HCT116 (cell line): Measurements from ENCODE around the gene TNNT2. TPM values are rescaled to one million over a fixed set of nuclear protein-coding genes. Genes with fewer than 3 reads are reported as not detected.

Experiments used
- ATAC-seq: fragments of 200-7000 bp; cut with Tn5 transposase; 2 replicates; pipeline ENCODE4 v1.9.1; 2020; ENCODE audit warnings: mild to moderate bottlenecking, moderate library complexity
- BruUV-seq: library from RNA; stranded (reverse); fragments of 400-500 nt; replicated peaks from 2 replicates; lab custom pipeline; 2021; lab: Mats Ljungman, UMichigan
- CTCF ChIA-PET: fragments of 300-600 bp; sonication (Branson Sonifier 250); formaldehyde crosslinking; loops from one replicate; lab custom pipeline; 2021; ENCODE audit warnings: antibody characterized with exemption; lab: Charles Lee
- POLR2A ChIA-PET: fragments of 300-600, 350-600 bp; sonication (Branson Sonifier 250); formaldehyde crosslinking; loops from one replicate; lab custom pipeline; 2021; ENCODE audit warnings: antibody characterized with exemption; lab: Charles Lee
- RAD21 ChIA-PET, 2 experiments: fragments of 300-600 bp; sonication (Branson Sonifier 250); formaldehyde crosslinking; loops; one replicate each; lab custom pipeline; 2023; ENCODE audit warnings: low total read pairs in 2 of 2; ENCODE audit not compliant: uncharacterized antibody in 2 of 2, unreplicated experiment in 2 of 2, low non-redundant PET in 1 of 2; lab: Charles Lee
- DNase-seq: peaks from one replicate; pipeline ENCODE4 v3.0.0-alpha.2; 2010; ENCODE audit warnings: low read depth, low spot score
- H2AFZ ChIP-seq: fragments of 200-600 bp; shearing (Covaris generic), sonication (generic); 2 replicates; pipeline ENCODE4 v1.6.1; 2017; ENCODE audit warnings: low read depth, mixed run types, mixed read lengths, antibody characterized with exemption, low read length; ENCODE audit not compliant: poor library complexity, severe bottlenecking
- H3K27ac ChIP-seq: 2 replicates; pipeline ENCODE4 v1.5.1; 2012; ENCODE audit warnings: low read depth, low read length
- H3K27me3 ChIP-seq: fragments of 200-600 bp; sonication (generic); 2 replicates; pipeline ENCODE4 v1.6.1; 2016; ENCODE audit warnings: mixed run types, low read length, mixed read lengths; ENCODE audit not compliant: insufficient read depth
- H3K36me3 ChIP-seq, 2 experiments: fragments of 200-500 bp in 1 of 2; fragments of 200-600 bp in 1 of 2; sonication (Bioruptor generic) in 1 of 2; sonication (generic) in 1 of 2; 2 replicates each; pipeline versions ENCODE4 v1.5.1 to v1.6.1; 2014 to 2016; ENCODE audit warnings: low read length in 2 of 2, inconsistent platforms in 1 of 2, mixed read lengths in 1 of 2, mixed run types in 1 of 2; ENCODE audit not compliant: insufficient read depth in 2 of 2, control insufficient read depth in 1 of 2
- H3K4me1 ChIP-seq, 2 experiments: fragments of 200-600 bp in 1 of 2; sonication (generic) in 1 of 2; 2 replicates each; pipeline versions ENCODE4 v1.5.1 to v1.6.1; 2012 to 2017; ENCODE audit warnings: low read length in 2 of 2, inconsistent platforms in 1 of 2, mild to moderate bottlenecking in 1 of 2, mixed read lengths in 1 of 2, mixed run types in 1 of 2, moderate library complexity in 1 of 2; ENCODE audit not compliant: insufficient read depth in 2 of 2, control insufficient read depth in 1 of 2
- H3K4me2 ChIP-seq: fragments of 200-600 bp; sonication (generic); 2 replicates; pipeline ENCODE4 v1.6.1; 2017; ENCODE audit warnings: mixed run types, low read length, mixed read lengths
- H3K4me3 ChIP-seq, 2 experiments: fragments of 200-600 bp in 1 of 2; sonication (generic) in 1 of 2; replicated peaks in 1 of 2; 2 replicates each; pipeline ENCODE4 v1.5.1; 2011 to 2016; ENCODE audit warnings: low read length in 2 of 2, control low read depth in 1 of 2, low read depth in 1 of 2, mild to moderate bottlenecking in 1 of 2, mixed read lengths in 1 of 2, mixed run types in 1 of 2
- H3K79me2 ChIP-seq: fragments of 200-600 bp; sonication (generic); 2 replicates; pipeline ENCODE4 v1.6.1; 2017; ENCODE audit warnings: mild to moderate bottlenecking, mixed run types, low read length, moderate library complexity, mixed read lengths; ENCODE audit not compliant: insufficient read depth
- H3K9ac ChIP-seq: fragments of 200-600 bp; sonication (generic); 2 replicates; pipeline ENCODE4 v1.6.1; 2016; ENCODE audit warnings: low read length, mixed read lengths
- H3K9me2 ChIP-seq: fragments of 200-600 bp; sonication (generic), shearing (Covaris generic); 2 replicates; pipeline ENCODE4 v1.6.1; 2017; ENCODE audit warnings: mixed run types, mild to moderate bottlenecking, moderate library complexity; ENCODE audit not compliant: insufficient read depth
- H3K9me3 ChIP-seq, 2 experiments: fragments of 200-500 bp in 1 of 2; fragments of 200-600 bp in 1 of 2; sonication (Bioruptor generic) in 1 of 2; sonication (generic) in 1 of 2; 2 replicates each; pipeline ENCODE4 v1.6.1; 2014 to 2017; ENCODE audit warnings: low read length in 2 of 2, mixed read lengths in 2 of 2, inconsistent platforms in 1 of 2, low read depth in 1 of 2, mild to moderate bottlenecking in 1 of 2, mixed run types in 1 of 2, moderate library complexity in 1 of 2; ENCODE audit not compliant: control insufficient read depth in 1 of 2, insufficient read depth in 1 of 2
- H4K20me1 ChIP-seq: fragments of 200-600 bp; sonication (generic), shearing (Covaris generic); 2 replicates; pipeline ENCODE4 v1.6.1; 2017; ENCODE audit warnings: mixed run types, mild to moderate bottlenecking, moderate library complexity; ENCODE audit not compliant: insufficient read depth
- EZH2phosphoT487 ChIP-seq: fragments of 200-600 bp; IDR thresholded peaks from 2 replicates; pipeline ENCODE4 v1.6.1; 2018; ENCODE audit warnings: antibody characterized with exemption, borderline replicate concordance
- FOSL1 ChIP-seq: IDR thresholded peaks from 2 replicates; pipeline ENCODE4 v1.6.1; 2012; ENCODE audit warnings: low read depth
- JUND ChIP-seq: IDR thresholded peaks from 2 replicates; pipeline ENCODE4 v1.6.1; 2012
- MAX ChIP-seq: IDR thresholded peaks from 2 replicates; pipeline ENCODE4 v1.6.1; 2012
- POLR2A ChIP-seq: IDR thresholded peaks from 2 replicates; pipeline ENCODE4 v1.7.0; 2011; ENCODE audit warnings: borderline replicate concordance; ENCODE audit not compliant: insufficient read depth, insufficient read length; ENCODE audit errors: extremely low read depth
- RAD21 ChIP-seq: IDR thresholded peaks from 2 replicates; pipeline ENCODE4 v1.6.1; 2012; ENCODE audit warnings: low read depth, mild to moderate bottlenecking
- REST ChIP-seq: IDR thresholded peaks from 2 replicates; pipeline ENCODE4 v1.6.1; 2012; ENCODE audit warnings: low read depth
- SIN3A ChIP-seq: IDR thresholded peaks from 2 replicates; pipeline ENCODE4 v1.6.1; 2012; ENCODE audit warnings: low read depth
- SRF ChIP-seq: IDR thresholded peaks from 2 replicates; pipeline ENCODE4 v1.6.1; 2012; ENCODE audit warnings: low read depth
- TCF7L2 ChIP-seq: IDR thresholded peaks from 2 replicates; pipeline ENCODE4 v1.7.0; 2011; ENCODE audit warnings: borderline replicate concordance, inconsistent platforms; ENCODE audit not compliant: insufficient read depth, insufficient read length; ENCODE audit errors: extremely low read depth
- ZFX ChIP-seq: fragments of 450-650 bp; IDR thresholded peaks from 2 replicates; pipeline ENCODE4 v1.6.1; 2017
- ZNF274 ChIP-seq: fragments of 200-500 bp; sonication (Bioruptor generic); IDR thresholded peaks from 2 replicates; pipeline ENCODE4 v1.6.1; 2014; ENCODE audit warnings: mild to moderate bottlenecking, low read depth, low read length, inconsistent platforms
- intact Hi-C: fragments of 100-400 bp; cut with micrococcal nuclease; formaldehyde crosslinking; loops from 2 replicates; pipeline ENCODE4 v1.10.0; 2022
- total RNA-seq: library from RNA; stranded (reverse); gene quantifications from one replicate; pipeline ENCODE4 v1.2.1, GENCODE V29; 2021; ENCODE audit not compliant: unreplicated experiment
- TF ChIP-seq, protein P1 (sequence below): IDR thresholded peaks from 2 replicates; pipeline ENCODE4 v1.6.1; 2011; ENCODE audit warnings: mild to moderate bottlenecking, low read length, moderate library complexity; ENCODE audit not compliant: insufficient replicate concordance; ENCODE audit errors: extremely low read depth
- TF ChIP-seq, protein P2 (sequence below): IDR thresholded peaks from 2 replicates; pipeline ENCODE4 v1.6.1; 2012

Gene TNNT2
- total RNA-seq, 1 experiment from 2014 or later: 2.0 TPM

- Histone ChIP-seq H3K9me3 (no peaks in the 10 kb centered on the region), H4K20me1 (no peaks in the 10 kb centered on the region), H3K9ac (no peak overlapping the region), H3K4me1 (no peaks in the 10 kb centered on the region), H3K9me2 (no peaks in the 10 kb centered on the region), H3K27me3 (no peaks in the 10 kb centered on the region), H3K4me2 (no peak overlapping the region), H3K79me2 (no peaks in the 10 kb centered on the region), H3K27ac (no peak overlapping the region), H2AFZ (no peak overlapping the region), H3K36me3 (no peaks in the 10 kb centered on the region), H3K4me3 (no peak overlapping the region)
- no TSS peak for BruUV-seq
- intact Hi-C loops: no loop called here
- ChIA-PET POLR2A (no interaction called here), RAD21 (no interaction called here), CTCF (interaction anchor here (1.2 to 1.6 kb wide), 2 partner anchors 19 to 21 kb away, joined by 3 to 7 read pairs; no protein-coding TSS in a partner anchor)
- no peak for ATAC-seq
- no peak for TF ChIP-seq JUND
- no peak for TF ChIP-seq ZFX
- TF ChIP-seq ZNF274: no peak
- no peak for TF ChIP-seq POLR2A
- TF ChIP-seq, protein P1, sequence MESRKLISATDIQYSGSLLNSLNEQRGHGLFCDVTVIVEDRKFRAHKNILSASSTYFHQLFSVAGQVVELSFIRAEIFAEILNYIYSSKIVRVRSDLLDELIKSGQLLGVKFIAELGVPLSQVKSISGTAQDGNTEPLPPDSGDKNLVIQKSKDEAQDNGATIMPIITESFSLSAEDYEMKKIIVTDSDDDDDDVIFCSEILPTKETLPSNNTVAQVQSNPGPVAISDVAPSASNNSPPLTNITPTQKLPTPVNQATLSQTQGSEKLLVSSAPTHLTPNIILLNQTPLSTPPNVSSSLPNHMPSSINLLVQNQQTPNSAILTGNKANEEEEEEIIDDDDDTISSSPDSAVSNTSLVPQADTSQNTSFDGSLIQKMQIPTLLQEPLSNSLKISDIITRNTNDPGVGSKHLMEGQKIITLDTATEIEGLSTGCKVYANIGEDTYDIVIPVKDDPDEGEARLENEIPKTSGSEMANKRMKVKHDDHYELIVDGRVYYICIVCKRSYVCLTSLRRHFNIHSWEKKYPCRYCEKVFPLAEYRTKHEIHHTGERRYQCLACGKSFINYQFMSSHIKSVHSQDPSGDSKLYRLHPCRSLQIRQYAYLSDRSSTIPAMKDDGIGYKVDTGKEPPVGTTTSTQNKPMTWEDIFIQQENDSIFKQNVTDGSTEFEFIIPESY: no peak
- TF ChIP-seq SIN3A: no peak
- TF ChIP-seq MAX: no peak
- no peak for DNase-seq
Observed at GRCh38 chr1:201327687-201328240, 49.7 kb downstream of the TNNT2 start.

DNA sequence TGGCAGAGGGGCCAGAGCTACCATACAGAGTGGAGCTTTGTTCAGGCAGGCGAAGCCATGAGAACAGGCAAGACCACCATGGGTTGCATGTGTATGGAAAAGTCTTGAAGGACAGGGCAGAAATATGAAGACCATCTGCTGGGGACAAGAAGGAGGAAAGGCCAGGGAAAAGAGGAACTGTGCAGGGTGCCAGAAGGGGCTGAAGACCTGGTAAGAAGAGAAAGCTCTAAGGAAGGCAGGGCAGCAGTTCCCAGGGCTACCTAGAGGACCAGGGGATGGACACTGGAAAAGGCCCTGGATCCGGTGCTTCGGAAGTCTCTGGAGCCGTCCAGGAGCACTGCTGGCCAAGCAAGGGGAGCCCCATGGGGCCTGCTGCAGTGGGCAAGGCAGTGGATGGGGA is 50.8 kb downstream of the TNNT2 start:
- ATAC-seq: no peak
- POLR2A ChIA-PET: no interaction called here
- H4K20me1 ChIP-seq: no peaks in the 10 kb centered on the region
- TF ChIP-seq SIN3A: no peak
- TF ChIP-seq REST: no peak
- no peak for TF ChIP-seq EZH2phosphoT487
- no peak for TF ChIP-seq ZFX
- no peak for TF ChIP-seq RAD21
- TF ChIP-seq MAX: no peak
- TF ChIP-seq, protein P2, sequence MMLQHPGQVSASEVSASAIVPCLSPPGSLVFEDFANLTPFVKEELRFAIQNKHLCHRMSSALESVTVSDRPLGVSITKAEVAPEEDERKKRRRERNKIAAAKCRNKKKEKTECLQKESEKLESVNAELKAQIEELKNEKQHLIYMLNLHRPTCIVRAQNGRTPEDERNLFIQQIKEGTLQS: no peak
- TF ChIP-seq TCF7L2: no peak
- TF ChIP-seq FOSL1: no peak
- TF ChIP-seq SRF: no peak

More for the DNA sequence above, 50.8 kb downstream of the TNNT2 start:
- Histone ChIP-seq H3K27me3 (no peaks in the 10 kb centered on the region), H3K79me2 (no peaks in the 10 kb centered on the region), H3K4me1 (no peaks in the 10 kb centered on the region), H3K4me2 (no peak overlapping the region), H3K27ac (no peak overlapping the region), H2AFZ (no peak overlapping the region), H3K36me3 (no peaks in the 10 kb centered on the region), H3K9ac (no peak overlapping the region), H3K9me3 (no peaks in the 10 kb centered on the region), H3K9me2 (no peaks in the 10 kb centered on the region), H3K4me3 (no peak overlapping the region)
- ChIA-PET RAD21 (no interaction called here), CTCF (interaction anchor here (1.2 to 1.6 kb wide), 2 partner anchors 20 to 22 kb away, joined by 3 to 7 read pairs; no protein-coding TSS in a partner anchor)
- intact Hi-C loops: no loop called here
- BruUV-seq: no TSS peak
- DNase-seq: no peak
